Stimulated activated CD4-positive, alpha-beta T cell treated with anti-CD3 and anti-CD28 coated beads, TNF-alpha, amount 100 ng/mL, for 1 hour (primary cell): ENCODE data around the gene NRG2.

Experiments used
- DNase-seq, 3 donors: peaks; one replicate each; pipeline ENCODE4 v3.0.0-alpha.2; 2020; ENCODE audit warnings: low read depth in 3 of 3, low spot score in 1 of 3

The NRG2 gene

DNA sequence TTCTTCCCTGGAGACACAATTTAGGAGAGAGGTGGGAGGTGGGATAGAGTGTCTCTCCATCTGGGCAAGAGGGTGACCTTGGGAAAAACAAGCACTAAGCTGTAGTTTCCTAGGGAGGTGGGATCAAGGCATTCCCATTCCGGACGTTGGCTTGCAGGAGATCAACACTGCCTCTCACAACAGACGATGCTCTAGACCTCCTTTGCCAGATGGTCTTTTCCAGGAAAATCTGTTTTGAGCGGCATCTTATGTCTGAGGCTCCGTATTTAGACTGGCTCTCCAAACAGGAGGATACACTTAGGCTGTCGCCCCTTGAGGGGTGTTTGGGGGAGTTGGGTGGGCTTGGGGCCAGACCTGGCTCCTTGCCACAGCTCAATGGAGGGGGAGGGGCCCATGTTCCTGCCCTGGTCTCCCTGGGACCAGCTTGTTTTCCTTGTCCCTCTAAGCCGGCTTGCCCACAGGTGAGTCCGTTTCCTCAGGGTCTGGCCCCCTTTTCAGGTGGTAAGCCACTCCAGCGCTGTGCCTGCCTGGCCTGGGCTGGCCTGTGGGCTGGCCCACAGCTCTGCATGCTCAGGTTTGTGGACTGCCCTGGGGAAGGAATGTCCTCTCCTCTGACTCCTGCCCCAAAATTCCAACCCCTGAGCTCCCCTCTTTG, 245.1 kb downstream of the NRG2 start:
- DNase-seq = no peak

DNA sequence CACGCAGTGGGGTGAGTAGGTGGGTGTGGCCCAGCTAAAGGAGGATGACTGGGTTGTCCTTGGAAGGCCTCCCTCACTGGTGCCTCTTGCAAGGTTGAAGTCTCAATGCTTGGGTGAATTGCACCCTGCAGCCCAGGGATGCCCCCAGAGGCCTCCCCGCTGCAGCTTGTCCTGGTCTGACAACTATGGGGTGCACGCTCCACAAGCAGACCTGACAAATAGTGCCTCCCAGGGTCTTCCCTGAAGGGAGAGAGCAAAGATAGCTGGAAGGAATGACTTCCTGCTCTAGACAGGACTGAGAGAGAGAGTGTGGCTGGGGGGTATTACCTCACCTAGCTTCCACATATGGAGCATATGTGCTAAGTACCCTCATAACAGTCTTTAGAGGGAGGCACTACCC, 245.8 kb downstream of the NRG2 start:
- DNase-seq = no peak
